AML-193 (cell line): ENCODE measurements around the gene CXorf49.
"Not testable (repeated sequence)": the region's sequence is repeated elsewhere in the genome, so short reads cannot be mapped to it uniquely, and the experiment has no call there.

Experiments used
- DNase-seq, 2 experiments: peaks; one replicate each; lab custom pipeline; 2025; lab: John Stamatoyannopoulos, UW

CXorf49 gene

DNA sequence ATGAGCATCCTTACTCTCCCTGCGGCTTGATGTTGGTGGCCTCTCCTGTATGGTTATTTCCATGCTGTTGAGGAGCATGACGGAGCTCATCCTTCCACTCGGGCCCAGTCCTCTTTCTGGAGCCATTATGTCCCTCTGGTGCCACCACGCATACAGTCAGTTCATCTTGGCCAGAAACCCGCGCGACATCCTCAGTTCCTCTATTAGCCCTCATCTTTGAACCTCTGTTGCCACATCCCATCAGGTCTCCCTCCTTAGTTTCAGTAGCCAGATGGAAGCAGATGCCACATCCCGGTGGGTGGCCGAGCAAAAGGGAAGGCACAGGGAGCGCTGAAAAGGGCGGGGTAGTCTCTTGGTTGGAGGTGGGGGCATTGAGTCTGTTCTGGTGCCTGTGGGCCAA, 46.1 kb downstream of the CXorf49 start:
- DNase-seq, result no peak

DNA sequence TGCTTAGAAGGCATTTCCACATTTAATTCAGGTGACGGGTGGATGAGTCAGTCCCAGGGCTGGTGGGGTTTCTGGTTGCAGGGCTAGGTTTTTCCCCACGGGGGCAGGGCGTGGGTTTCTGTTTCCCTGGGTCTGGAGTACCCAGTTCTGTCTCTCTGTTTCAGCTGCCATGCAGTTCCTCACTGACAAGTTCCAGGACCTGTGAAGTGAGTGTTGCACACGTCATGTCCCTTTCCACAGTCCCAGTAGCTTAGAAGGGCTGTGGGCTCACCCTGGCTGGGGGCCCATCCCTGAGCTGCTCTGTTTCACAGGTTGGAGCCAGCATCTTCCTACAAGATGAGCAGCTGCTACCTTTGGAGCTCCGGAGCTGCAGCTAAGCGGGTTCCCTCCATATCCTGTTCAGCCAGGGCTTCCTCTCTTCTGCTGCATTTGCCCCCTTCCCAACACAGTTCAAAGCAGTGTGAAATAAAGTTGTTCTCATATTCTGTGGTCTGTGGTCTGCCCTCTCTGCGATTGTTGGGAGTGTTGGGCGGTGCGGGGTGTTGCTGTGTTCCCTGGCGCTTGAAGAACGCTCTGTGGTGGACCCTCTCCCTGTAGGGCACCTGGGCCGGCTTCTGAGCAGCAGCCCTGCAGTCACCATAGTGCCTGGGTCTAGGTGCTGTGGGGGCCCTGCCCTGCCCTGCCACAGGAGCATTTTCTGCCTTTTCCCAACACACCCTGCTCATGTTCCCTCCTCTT, 46.9 kb downstream of the CXorf49 start:
- DNase-seq, result no peak

GRCh38 chrX:71669947-71670346, 48.1 kb downstream of the CXorf49 start:
- not testable (repeated sequence) for DNase-seq

- no peak for DNase-seq
These were observed 48.6 kb downstream of the CXorf49 start for GRCh38 chrX:71669492-71669891.

GRCh38 chrX:71668248-71668595, 49.9 kb downstream of the CXorf49 start:
- no peak for DNase-seq

- DNase-seq, result no peak
These were observed 50.5 kb downstream of the CXorf49 start, which contains the start of gene LOC101059915 for GRCh38 chrX:71667328-71668247. TSS of gene LOC101059915 (plus strand) at chrX:71667546.

DNA sequence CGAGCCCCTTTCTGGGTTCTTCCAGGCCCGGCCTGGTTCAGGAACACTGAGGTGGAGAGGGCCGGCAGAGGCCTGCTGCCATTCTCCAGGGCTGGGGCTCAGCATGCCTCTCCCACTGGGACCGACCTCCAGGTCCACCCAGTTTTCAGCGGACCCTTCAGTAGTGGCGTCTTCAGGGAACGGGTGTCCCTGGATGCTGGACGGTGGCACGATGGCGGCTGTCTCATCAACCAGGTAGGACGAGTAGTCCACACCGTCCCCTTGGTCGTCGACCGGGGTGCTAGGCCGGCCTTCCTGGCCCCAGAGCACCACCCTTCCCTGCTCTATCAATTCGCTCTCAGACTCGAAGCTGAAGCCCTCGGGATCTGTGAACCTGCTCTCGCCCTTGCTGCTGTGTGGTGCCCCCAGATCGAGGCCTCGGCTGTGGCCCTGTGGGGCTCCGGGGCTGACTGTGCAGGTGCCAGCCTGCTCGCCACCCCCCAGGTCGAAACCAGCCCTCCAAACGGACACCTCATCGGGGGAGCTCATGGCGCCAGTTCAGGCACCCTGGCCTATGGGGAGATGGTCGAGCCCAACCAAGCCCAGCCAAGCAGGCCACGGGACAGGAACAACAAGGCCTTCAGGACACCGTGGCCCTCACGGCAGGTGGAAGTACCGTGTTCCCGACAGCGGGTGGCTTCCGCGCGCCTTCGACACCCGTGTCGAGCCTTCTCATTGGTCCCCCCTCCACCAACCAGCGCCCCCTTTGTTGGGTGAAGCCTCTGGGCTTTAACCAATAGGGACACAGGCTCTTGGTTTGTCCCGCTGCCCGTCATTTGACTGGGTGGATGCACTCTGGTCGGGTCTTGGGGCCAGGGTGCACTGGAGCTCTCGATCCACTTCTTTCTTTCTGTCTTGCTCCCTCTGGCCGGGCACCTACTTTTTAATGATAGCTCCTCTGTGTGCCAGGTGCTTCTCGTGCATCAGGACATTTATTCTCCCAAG, 51.6 kb downstream of the CXorf49 start:
- no peak for DNase-seq

GRCh38 chrX:71665747-71666146, 52.3 kb downstream of the CXorf49 start:
- no peak for DNase-seq

- DNase-seq, result no peak
These were observed 53.1 kb downstream of the CXorf49 start for GRCh38 chrX:71664889-71665491.
